Mesenchymal stem cell (in vitro differentiated cells and primary cell): ENCODE measurements around the gene FES.

ENCODE experiments used
- DNase-seq: peaks from one replicate; pipeline ENCODE4 v3.0.0-alpha.2; 2013
- H2AFZ ChIP-seq: one replicate; pipeline ENCODE4 v1.6.1; 2013; ENCODE audit warnings: low read depth, mild to moderate bottlenecking, control low read depth, inconsistent platforms, low read length, moderate library complexity
- H2AK5ac ChIP-seq: 2 replicates; pipeline ENCODE4 v1.6.1; 2013; ENCODE audit warnings: low read length, moderate library complexity, mild to moderate bottlenecking, inconsistent platforms; ENCODE audit not compliant: severe bottlenecking
- H2BK120ac ChIP-seq: one replicate; pipeline ENCODE4 v1.6.1; 2013; ENCODE audit warnings: low read depth, mild to moderate bottlenecking, inconsistent platforms, low read length, moderate library complexity
- H2BK12ac ChIP-seq, 2 experiments: one replicate each; pipeline ENCODE4 v1.6.1; 2013; ENCODE audit warnings: inconsistent platforms in 2 of 2, low read length in 2 of 2, mild to moderate bottlenecking in 2 of 2, moderate library complexity in 2 of 2, control low read depth in 1 of 2
- H2BK15ac ChIP-seq: one replicate; pipeline ENCODE4 v1.6.1; 2013; ENCODE audit warnings: mild to moderate bottlenecking, low read depth, inconsistent platforms; ENCODE audit not compliant: poor library complexity, severe bottlenecking
- H2BK5ac ChIP-seq: 2 replicates; pipeline ENCODE4 v1.6.1; 2013; ENCODE audit warnings: low read depth, mild to moderate bottlenecking, low read length, control low read depth, inconsistent platforms; ENCODE audit not compliant: poor library complexity, severe bottlenecking
- H3K14ac ChIP-seq, 2 experiments: one replicate each; pipeline ENCODE4 v1.6.1; 2013; ENCODE audit warnings: inconsistent platforms in 2 of 2, low read length in 2 of 2, control low read depth in 1 of 2, mild to moderate bottlenecking in 1 of 2, moderate library complexity in 1 of 2
- H3K18ac ChIP-seq, 2 experiments: one replicate each; pipeline ENCODE4 v1.6.1; 2013; ENCODE audit warnings: inconsistent platforms in 2 of 2, low read length in 2 of 2, control low read depth in 1 of 2, low read depth in 1 of 2, mild to moderate bottlenecking in 1 of 2
- H3K23ac ChIP-seq, 2 experiments: one replicate each; pipeline ENCODE4 v1.6.1; 2013; ENCODE audit warnings: inconsistent platforms in 2 of 2, low read length in 2 of 2, mild to moderate bottlenecking in 2 of 2, moderate library complexity in 2 of 2, control low read depth in 1 of 2
- H3K27ac ChIP-seq: 2 replicates; pipeline ENCODE4 v1.5.1; 2013; ENCODE audit warnings: mild to moderate bottlenecking, moderate library complexity, low read length, control low read depth, inconsistent platforms; ENCODE audit not compliant: poor library complexity, severe bottlenecking
- H3K27me3 ChIP-seq, 2 experiments: 2 replicates each; pipeline versions ENCODE4 v1.6.1 to v1.7.0; 2013; ENCODE audit warnings: low read length in 2 of 2, mild to moderate bottlenecking in 2 of 2, moderate library complexity in 2 of 2, control low read depth in 1 of 2, inconsistent platforms in 1 of 2; ENCODE audit not compliant: control insufficient read depth in 1 of 2, insufficient read depth in 1 of 2
- H3K36me3 ChIP-seq, 2 experiments: 2 replicates each; pipeline versions ENCODE4 v1.6.1 to v1.7.0; 2013; ENCODE audit warnings: low read length in 2 of 2, control low read depth in 1 of 2, inconsistent platforms in 1 of 2, low read depth in 1 of 2, mild to moderate bottlenecking in 1 of 2; ENCODE audit not compliant: insufficient read depth in 2 of 2, control insufficient read depth in 1 of 2
- H3K4ac ChIP-seq, 2 experiments: one replicate each; pipeline ENCODE4 v1.6.1; 2013; ENCODE audit warnings: inconsistent platforms in 2 of 2, low read length in 2 of 2, mild to moderate bottlenecking in 2 of 2, moderate library complexity in 2 of 2, control low read depth in 1 of 2, low read depth in 1 of 2
- H3K4me1 ChIP-seq: 2 replicates; pipeline ENCODE4 v1.6.1; 2013; ENCODE audit warnings: low read depth, low read length, control low read depth; ENCODE audit not compliant: control insufficient read depth, insufficient read depth
- H3K4me2 ChIP-seq: 2 replicates; pipeline ENCODE4 v1.6.1; 2013; ENCODE audit warnings: low read length, mild to moderate bottlenecking, inconsistent platforms; ENCODE audit not compliant: poor library complexity, severe bottlenecking
- H3K4me3 ChIP-seq, 2 experiments: 2 replicates each; pipeline versions ENCODE4 v1.5.1 to v1.7.0; 2013; ENCODE audit warnings: low read length in 2 of 2, mild to moderate bottlenecking in 2 of 2, control low read depth in 1 of 2, low read depth in 1 of 2; ENCODE audit not compliant: insufficient read depth in 1 of 2
- H3K79me1 ChIP-seq: replicated peaks from 2 replicates; pipeline ENCODE4 v1.6.1; 2013; ENCODE audit warnings: mild to moderate bottlenecking, control low read depth, low read length, inconsistent platforms; ENCODE audit not compliant: poor library complexity, severe bottlenecking
- H3K9ac ChIP-seq: 2 replicates; pipeline ENCODE4 v1.7.0; 2013; ENCODE audit warnings: mild to moderate bottlenecking, low read length, moderate library complexity
- H3K9me3 ChIP-seq: 2 replicates; pipeline ENCODE4 v1.7.0; 2013; ENCODE audit warnings: mild to moderate bottlenecking, low read length; ENCODE audit not compliant: control insufficient read depth
- H4K8ac ChIP-seq: one replicate; pipeline ENCODE4 v1.6.1; 2013; ENCODE audit warnings: inconsistent platforms, mild to moderate bottlenecking, low read length, moderate library complexity
- H4K91ac ChIP-seq: one replicate; pipeline ENCODE4 v1.6.1; 2013; ENCODE audit warnings: mild to moderate bottlenecking, low read length, inconsistent platforms
- WGBS: methylation state at CpG from one replicate; pipeline ENCODE4 v1.1.7; 2013; ENCODE audit warnings: mixed read lengths; 5-methylcytosine and 5-hydroxymethylcytosine counted together

The FES gene

DNA sequence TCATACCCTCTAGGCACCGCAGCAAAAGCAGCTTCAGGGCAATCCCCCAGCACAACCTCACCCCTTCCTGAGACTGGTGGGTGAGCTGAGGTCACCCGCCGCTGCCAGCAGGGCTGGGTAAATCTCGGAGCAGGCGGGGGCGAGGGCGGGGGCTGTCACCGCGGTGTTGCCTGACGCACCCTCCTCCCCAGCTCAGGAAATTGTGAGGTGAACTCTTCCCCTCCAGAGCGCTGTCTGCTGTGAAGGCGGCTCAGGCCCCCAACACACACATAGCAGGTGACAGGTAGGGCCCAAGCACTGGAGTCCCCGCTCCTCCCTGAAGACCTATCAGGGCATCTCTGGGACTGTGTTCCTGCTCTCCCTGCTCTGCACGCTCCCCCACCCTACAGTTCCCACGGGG lies 46.2 kb upstream of the FES start:
- Histone ChIP-seq H4K91ac (no peak overlapping the region), H2AK5ac (no peak overlapping the region), H3K4me3 (no peak overlapping the region), H3K4ac (no peak overlapping the region), H3K36me3 (no peaks in the 10 kb centered on the region), H3K27ac (no peak overlapping the region), H3K18ac (no peak overlapping the region), H2BK5ac (no peak overlapping the region), H3K27me3 (no peaks in the 10 kb centered on the region), H3K9me3 (no peaks in the 10 kb centered on the region), H3K4me2 (no peak overlapping the region), H3K9ac (no peak overlapping the region), H4K8ac (no peak overlapping the region), H3K79me1 (no peaks in the 10 kb centered on the region), H2BK15ac (no peak overlapping the region), H2AFZ (no peak overlapping the region), H2BK12ac (peak overlapping the region in 1 of 2 experiments; percentile 70), H3K4me1 (peaks cover 15% of the 10 kb centered on the region), H3K14ac (peak overlapping the region in 1 of 2 experiments; percentile 41), H2BK120ac (no peak overlapping the region), H3K23ac (no peak overlapping the region)
- no peak for DNase-seq
- WGBS: 92% methylated on average over 15 of the region's 15 CpGs

DNA sequence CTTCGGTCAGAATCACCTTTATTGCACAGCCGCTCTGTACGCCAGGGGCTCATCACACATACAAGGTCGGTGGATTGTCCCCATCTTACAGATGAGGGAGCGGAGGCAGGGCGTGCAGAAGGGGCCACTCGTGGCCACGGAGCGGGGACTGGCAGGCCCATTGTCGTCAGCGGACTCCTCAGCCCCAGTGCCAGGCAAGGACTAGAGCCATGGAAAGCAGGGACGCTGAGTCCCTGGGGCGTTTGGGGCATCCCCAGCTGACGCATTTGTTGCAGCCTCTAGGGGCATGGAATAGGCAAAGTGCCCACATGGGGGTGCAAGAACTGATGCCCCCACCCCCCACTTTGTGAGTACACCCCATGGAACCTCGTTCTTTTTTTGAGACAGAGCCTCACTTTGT lies 45.8 kb upstream of the FES start:
- H3K36me3 ChIP-seq: no peaks in the 10 kb centered on the region
- H3K4ac ChIP-seq: no peak overlapping the region

DNA sequence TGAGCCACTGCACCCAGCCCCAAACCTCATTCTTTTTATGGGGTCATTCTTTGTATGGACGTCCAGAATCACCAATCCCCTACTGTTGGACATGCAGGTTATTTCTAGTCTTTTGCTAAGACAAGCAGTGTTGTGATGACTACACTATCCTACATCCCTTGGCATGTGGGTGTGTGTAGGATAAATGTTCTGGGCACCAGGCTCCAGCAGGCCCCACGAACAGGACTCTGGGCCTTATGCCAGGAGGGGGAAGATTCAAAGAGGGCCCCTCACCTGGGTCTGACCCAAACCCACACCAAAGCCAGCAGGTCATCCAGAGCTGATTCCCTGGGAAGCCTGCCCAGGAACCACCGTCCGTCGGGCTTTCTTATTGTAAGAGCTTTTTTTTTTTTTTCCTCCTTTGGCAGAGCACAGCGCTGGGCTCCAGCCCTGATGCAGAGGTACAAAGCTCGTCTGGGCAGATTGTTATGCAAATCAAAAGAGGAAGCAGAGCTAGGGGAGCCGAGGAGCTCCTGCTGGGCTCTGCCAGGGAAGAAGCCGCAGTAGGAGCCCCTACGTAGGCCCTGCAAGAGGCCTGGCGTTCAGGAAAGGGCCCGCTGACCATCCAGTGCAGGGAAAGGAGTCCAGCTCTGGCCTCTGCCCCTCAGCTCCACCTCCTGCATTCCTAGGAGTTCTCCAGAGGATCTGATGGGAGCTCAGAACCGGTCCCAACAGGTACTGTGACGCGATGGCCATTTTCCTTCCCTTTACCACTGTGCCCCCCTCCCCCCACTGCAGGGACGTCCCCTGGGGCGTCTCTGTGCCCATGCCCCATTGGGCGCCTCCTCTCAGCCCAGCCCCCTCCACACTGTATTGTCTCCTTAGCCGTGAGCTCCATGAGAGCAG lies 44.9 kb upstream of the FES start:
- Histone ChIP-seq H3K4me2 (no peak overlapping the region), H2AFZ (no peak overlapping the region), H3K36me3 (no peaks in the 10 kb centered on the region), H3K27me3 (no peaks in the 10 kb centered on the region), H3K4me1 (peaks cover 15% of the 10 kb centered on the region), H2BK12ac (peak overlapping the region in 1 of 2 experiments; percentile 54), H2AK5ac (no peak overlapping the region), H2BK15ac (peak overlapping the region; percentile 71), H3K4me3 (no peak overlapping the region), H3K4ac (peak overlapping the region in 1 of 2 experiments; percentile 58), H3K18ac (peak overlapping the region in 1 of 2 experiments; percentile 28), H3K27ac (no peak overlapping the region), H4K8ac (no peak overlapping the region), H3K9me3 (no peaks in the 10 kb centered on the region), H3K14ac (no peak overlapping the region), H3K79me1 (no peaks in the 10 kb centered on the region), H4K91ac (no peak overlapping the region), H3K23ac (no peak overlapping the region), H2BK120ac (no peak overlapping the region), H2BK5ac (no peak overlapping the region), H3K9ac (no peak overlapping the region)
- no peak for DNase-seq
- 69% methylated on average over 18 of the region's 19 CpGs for WGBS

More for the DNA sequence above, 45.8 kb upstream of the FES start:
- no peak overlapping the region for H3K4me2 ChIP-seq
- peaks cover 15% of the 10 kb centered on the region for H3K4me1 ChIP-seq
- peak overlapping the region; percentile 63 for H4K91ac ChIP-seq
- no peaks in the 10 kb centered on the region for H3K79me1 ChIP-seq
- H2BK5ac ChIP-seq: no peak overlapping the region
- no peak overlapping the region for H2AFZ ChIP-seq
- WGBS: 93% methylated on average over 15 of the region's 15 CpGs
- no peak overlapping the region for H3K9ac ChIP-seq
- no peak overlapping the region for H2BK120ac ChIP-seq
- H2AK5ac ChIP-seq: no peak overlapping the region
- no peak overlapping the region for H3K23ac ChIP-seq
- H3K27ac ChIP-seq: no peak overlapping the region
- H3K14ac ChIP-seq: peak overlapping the region in 1 of 2 experiments; percentile 41
- no peak for DNase-seq
- H3K18ac ChIP-seq: no peak overlapping the region
- H3K27me3 ChIP-seq: no peaks in the 10 kb centered on the region
- H4K8ac ChIP-seq: no peak overlapping the region
- H2BK12ac ChIP-seq: peak overlapping the region in 1 of 2 experiments; percentile 38
- no peaks in the 10 kb centered on the region for H3K9me3 ChIP-seq
- H3K4me3 ChIP-seq: no peak overlapping the region
- no peak overlapping the region for H2BK15ac ChIP-seq

DNA sequence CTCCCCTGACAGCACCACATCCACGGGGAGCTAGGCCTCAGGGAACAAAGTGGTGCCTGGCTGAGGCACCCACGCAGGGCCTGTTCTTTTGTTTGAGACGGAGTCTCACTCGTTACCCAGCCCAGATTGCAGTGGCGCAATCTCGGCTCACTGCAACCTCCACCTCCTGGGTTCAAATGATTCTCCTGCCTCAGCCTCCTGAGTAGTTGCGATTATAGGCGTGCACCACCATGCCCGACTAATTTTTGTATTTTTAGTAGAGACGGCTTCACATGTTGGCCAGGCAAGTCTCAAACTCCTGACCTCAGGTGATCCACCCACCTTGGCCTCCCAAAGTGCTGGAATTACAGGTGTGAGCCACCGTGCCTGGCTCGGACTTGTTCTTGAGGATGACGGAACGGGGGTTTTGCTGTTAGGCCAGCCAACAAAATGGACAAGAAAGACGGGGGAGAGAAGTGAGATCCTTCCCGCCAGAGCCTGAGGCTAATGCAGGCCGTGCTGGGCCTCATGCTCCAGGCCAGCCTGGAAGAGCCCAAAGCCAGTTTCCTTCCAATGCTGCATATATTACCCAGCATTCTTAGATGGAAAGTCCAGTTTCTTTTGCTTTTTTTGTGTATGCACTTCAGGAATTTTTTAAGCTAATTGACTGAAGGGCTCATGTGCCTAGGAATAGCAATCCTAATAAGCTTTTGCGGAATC lies 44.0 kb upstream of the FES start:
- Histone ChIP-seq H3K4me2 (no peak overlapping the region), H3K4me1 (peaks cover 20% of the 10 kb centered on the region), H3K4me3 (no peak overlapping the region), H2AFZ (no peak overlapping the region), H3K14ac (no peak overlapping the region), H3K9ac (no peak overlapping the region), H4K91ac (no peak overlapping the region), H3K27ac (no peak overlapping the region), H2BK120ac (no peak overlapping the region), H3K4ac (peak overlapping the region in 1 of 2 experiments; percentile 58), H3K23ac (no peak overlapping the region), H3K79me1 (no peaks in the 10 kb centered on the region), H3K9me3 (no peaks in the 10 kb centered on the region), H3K36me3 (no peaks in the 10 kb centered on the region), H2BK12ac (peak overlapping the region in 1 of 2 experiments; percentile 54), H2AK5ac (no peak overlapping the region), H3K18ac (peak overlapping the region in 1 of 2 experiments; percentile 28), H3K27me3 (no peaks in the 10 kb centered on the region), H4K8ac (no peak overlapping the region), H2BK5ac (no peak overlapping the region), H2BK15ac (peak overlapping the region; percentile 71)
- WGBS: 93% methylated on average over 18 of the region's 18 CpGs
- no peak for DNase-seq
